H9 (cell line): Measurements from ENCODE around the gene CUEDC1. TPM values are rescaled to one million over a fixed set of nuclear protein-coding genes. Genes with fewer than 3 reads are reported as not detected.
A peak's percentile ranks its signal among the peaks of the same experiment; 100 is the strongest.

Source experiments
- DNase-seq: peaks from one replicate; pipeline ENCODE4 v3.0.0-alpha.2; 2017
- H2AFZ ChIP-seq: one replicate; pipeline ENCODE4 v1.6.1; 2013; ENCODE audit warnings: mild to moderate bottlenecking, low read length, control low read depth, moderate library complexity
- H2AK5ac ChIP-seq: 2 replicates; pipeline ENCODE4 v1.6.1; 2013; ENCODE audit warnings: low read length, control low read depth, mixed read lengths; ENCODE audit not compliant: insufficient read length
- H2BK120ac ChIP-seq: one replicate; pipeline ENCODE4 v1.6.1; 2013; ENCODE audit warnings: low read depth, mild to moderate bottlenecking, low read length, control low read depth, inconsistent platforms; ENCODE audit not compliant: poor library complexity, severe bottlenecking
- H2BK12ac ChIP-seq: 2 replicates; pipeline ENCODE4 v1.6.1; 2013; ENCODE audit warnings: low read length, control low read depth, mixed read lengths, low read depth; ENCODE audit not compliant: insufficient read length
- H2BK15ac ChIP-seq: 2 replicates; pipeline ENCODE4 v1.6.1; 2013; ENCODE audit warnings: low read depth, low read length, control low read depth
- H2BK20ac ChIP-seq: one replicate; pipeline ENCODE4 v1.6.1; 2013; ENCODE audit warnings: low read depth, mild to moderate bottlenecking, low read length, control low read depth, inconsistent platforms; ENCODE audit not compliant: poor library complexity, severe bottlenecking
- H2BK5ac ChIP-seq: 2 replicates; pipeline ENCODE4 v1.6.1; 2013; ENCODE audit warnings: low read length, control low read depth, mixed read lengths; ENCODE audit not compliant: insufficient read length
- H3K14ac ChIP-seq: 2 replicates; pipeline ENCODE4 v1.6.1; 2013; ENCODE audit warnings: low read length, control low read depth; ENCODE audit not compliant: insufficient read depth
- H3K18ac ChIP-seq: 2 replicates; pipeline ENCODE4 v1.6.1; 2013; ENCODE audit warnings: low read depth, mild to moderate bottlenecking, mixed read lengths, low read length, control low read depth; ENCODE audit not compliant: insufficient read length
- H3K23ac ChIP-seq: 2 replicates; pipeline ENCODE4 v1.6.1; 2013; ENCODE audit warnings: low read length, control low read depth, mixed read lengths, low read depth; ENCODE audit not compliant: insufficient read length
- H3K23me2 ChIP-seq: 2 replicates; pipeline ENCODE4 v1.6.1; 2013; ENCODE audit warnings: low read depth, mild to moderate bottlenecking, mixed read lengths, low read length, control low read depth; ENCODE audit not compliant: insufficient read length, poor library complexity, severe bottlenecking
- H3K27ac ChIP-seq: 2 replicates; pipeline ENCODE4 v1.5.1; 2013; ENCODE audit warnings: low read length, control low read depth, mixed read lengths, low read depth; ENCODE audit not compliant: insufficient read length
- H3K27me3 ChIP-seq: 2 replicates; pipeline ENCODE4 v1.6.1; 2013; ENCODE audit warnings: low read length, control low read depth, inconsistent platforms; ENCODE audit not compliant: insufficient read depth
- H3K4ac ChIP-seq: 2 replicates; pipeline ENCODE4 v1.6.1; 2013; ENCODE audit warnings: low read depth, mild to moderate bottlenecking, control low read depth, inconsistent platforms, low read length, moderate library complexity
- H3K4me1 ChIP-seq: 2 replicates; pipeline ENCODE4 v1.6.1; 2013; ENCODE audit warnings: low read length, control low read depth, inconsistent platforms; ENCODE audit not compliant: insufficient read depth
- H3K4me2 ChIP-seq: 2 replicates; pipeline ENCODE4 v1.6.1; 2013; ENCODE audit warnings: low read length, control low read depth, mixed read lengths; ENCODE audit not compliant: insufficient read length, insufficient read depth
- H3K56ac ChIP-seq: 2 replicates; pipeline ENCODE4 v1.6.1; 2013; ENCODE audit warnings: low read depth, mild to moderate bottlenecking, mixed read lengths, low read length, control low read depth; ENCODE audit not compliant: insufficient read length
- H3K79me1 ChIP-seq: 2 replicates; pipeline ENCODE4 v1.6.1; 2013; ENCODE audit warnings: low read depth, mild to moderate bottlenecking, moderate library complexity, low read length, control low read depth, inconsistent platforms; ENCODE audit not compliant: insufficient read depth, poor library complexity, severe bottlenecking
- H3K79me2 ChIP-seq: 2 replicates; pipeline ENCODE4 v1.6.1; 2013; ENCODE audit warnings: low read length, control low read depth, inconsistent platforms; ENCODE audit not compliant: insufficient read depth
- H3K9ac ChIP-seq: 2 replicates; pipeline ENCODE4 v1.6.1; 2013; ENCODE audit warnings: low read length, control low read depth, mixed read lengths; ENCODE audit not compliant: insufficient read length; ENCODE audit errors: extremely low read depth
- H3K9me3 ChIP-seq: one replicate; pipeline ENCODE4 v1.6.1; 2013; ENCODE audit warnings: low read depth, low read length, inconsistent platforms; ENCODE audit not compliant: control insufficient read depth
- H3T11ph ChIP-seq: one replicate; pipeline ENCODE4 v1.6.1; 2013; ENCODE audit warnings: mild to moderate bottlenecking, low read length, control low read depth, inconsistent platforms
- H4K20me1 ChIP-seq: one replicate; pipeline ENCODE4 v1.6.1; 2013; ENCODE audit not compliant: control insufficient read depth, insufficient read length, insufficient read depth
- H4K5ac ChIP-seq: 2 replicates; pipeline ENCODE4 v1.6.1; 2013; ENCODE audit warnings: low read depth, mild to moderate bottlenecking, mixed read lengths, low read length, control low read depth; ENCODE audit not compliant: insufficient read length
- H4K8ac ChIP-seq: replicated peaks from 2 replicates; pipeline ENCODE4 v1.6.1; 2013; ENCODE audit warnings: low read length, control low read depth, mixed read lengths, low read depth; ENCODE audit not compliant: insufficient read length
- H4K91ac ChIP-seq: 2 replicates; pipeline ENCODE4 v1.6.1; 2013; ENCODE audit warnings: low read depth, mild to moderate bottlenecking, moderate library complexity, mixed read lengths, low read length, control low read depth; ENCODE audit not compliant: insufficient read length
- H3K27ac Mint-ChIP-seq, 3 experiments: 2 replicates in 2 of 3; 3 replicates in 1 of 3; pipeline ENCODE4 v1.8.0; 2020 to 2021; ENCODE audit warnings: mixed read lengths in 3 of 3, mild to moderate bottlenecking in 1 of 3, moderate library complexity in 1 of 3
- H3K27me3 Mint-ChIP-seq: 2 replicates; pipeline ENCODE4 v1.8.0; 2021; ENCODE audit warnings: low read depth, mild to moderate bottlenecking, moderate library complexity, mixed read lengths
- H3K36me3 Mint-ChIP-seq, 3 experiments: 2 replicates in 2 of 3; 3 replicates in 1 of 3; pipeline ENCODE4 v1.8.0; 2020 to 2021; ENCODE audit warnings: low read depth in 3 of 3, mixed read lengths in 3 of 3; ENCODE audit not compliant: insufficient read depth in 1 of 3
- H3K4me1 Mint-ChIP-seq, 2 experiments: 2 replicates each; pipeline ENCODE4 v1.8.0; 2020; ENCODE audit warnings: mixed read lengths in 2 of 2
- H3K4me3 Mint-ChIP-seq, 2 experiments: 2 replicates in 1 of 2; 3 replicates in 1 of 2; pipeline ENCODE4 v1.8.0; 2020 to 2021; ENCODE audit warnings: mild to moderate bottlenecking in 2 of 2, mixed read lengths in 2 of 2, moderate library complexity in 1 of 2
- H3K9me3 Mint-ChIP-seq, 2 experiments: 2 replicates in 1 of 2; 3 replicates in 1 of 2; pipeline ENCODE4 v1.8.0; 2020; ENCODE audit warnings: mild to moderate bottlenecking in 2 of 2, mixed read lengths in 2 of 2, moderate library complexity in 1 of 2
- WGBS: extraction: QIAGEN DNeasy Blood & Tissue Kit; methylation state at CpG from one replicate; pipeline ENCODE4 v1.1.7; 2013; ENCODE audit warnings: missing lambda C conversion rate, low lambda C conversion rate, mixed read lengths; ENCODE audit not compliant: insufficient read length; ENCODE audit errors: extremely low coverage; 5-methylcytosine and 5-hydroxymethylcytosine counted together
- total RNA-seq: library from RNA; stranded (reverse); gene quantifications from 2 replicates; pipeline ENCODE4 v1.2.1, GENCODE V29; 2021
- TF ChIP-seq, protein P1 (sequence below): fragments of 200-600 bp; sonication (generic); conservative IDR thresholded peaks from 3 replicates; pipeline ENCODE4 v1.8.0; 2021; ENCODE audit warnings: antibody characterized with exemption, mild to moderate bottlenecking

Gene CUEDC1
- total RNA-seq, 1 experiment from 2014 or later = 7.3 TPM

DNA sequence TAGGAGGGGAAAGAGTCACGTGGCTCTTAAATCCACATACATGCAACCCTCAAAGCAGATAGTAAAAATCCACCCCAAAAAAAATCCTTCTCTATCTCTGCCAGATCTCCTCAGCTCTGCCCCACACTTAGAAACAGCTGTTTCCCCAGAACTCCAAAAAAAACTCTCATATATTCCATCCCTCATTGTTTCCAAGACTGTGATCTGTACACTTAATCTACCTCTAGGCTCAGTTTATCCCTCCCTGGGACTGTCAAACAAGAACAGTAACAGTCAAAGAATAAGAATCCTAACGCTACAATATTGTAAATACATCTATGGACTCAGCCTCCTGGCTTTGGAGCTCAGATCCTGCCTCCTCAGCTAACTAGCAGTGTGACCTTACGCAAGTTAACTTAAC is 11.6 kb downstream of the CUEDC1 start:
- Mint-ChIP-seq H3K27me3 (no peaks in the 10 kb centered on the region), H3K36me3 (no peaks in the 10 kb centered on the region), H3K9me3 (no peaks in the 10 kb centered on the region), H3K4me1 (peaks cover 32 to 36% of the 10 kb centered on the region in 2 experiments), H3K27ac (0 out of 7 replicates have a peak overlapping the region, but pooled peaks of 1 of the 3 experiments have one; percentile 0), H3K4me3 (no peak overlapping the region)
- Histone ChIP-seq H3K9me3 (no peaks in the 10 kb centered on the region), H3K18ac (no peak overlapping the region), H3T11ph (no peak overlapping the region), H3K56ac (no peak overlapping the region), H2AK5ac (no peak overlapping the region), H3K14ac (no peak overlapping the region), H3K4me1 (peaks cover 2% of the 10 kb centered on the region; the same call in 1 of the 2 replicates), H3K23ac (no peak overlapping the region), H2BK12ac (no peak overlapping the region), H3K27me3 (no peaks in the 10 kb centered on the region), H4K91ac (no peak overlapping the region), H4K8ac (no peak overlapping the region), H3K79me2 (no peaks in the 10 kb centered on the region), H4K5ac (no peak overlapping the region), H2BK20ac (no peak overlapping the region), H2BK15ac (no peak overlapping the region), H4K20me1 (peaks cover 2% of the 10 kb centered on the region), H2AFZ (no peak overlapping the region), H2BK120ac (no peak overlapping the region), H3K79me1 (no peaks in the 10 kb centered on the region), H3K27ac (no peak overlapping the region), H3K4ac (no peak overlapping the region), H2BK5ac (no peak overlapping the region), H3K9ac (no peak overlapping the region), H3K4me2 (no peak overlapping the region), H3K23me2 (no peaks in the 10 kb centered on the region)
- TF ChIP-seq, protein P1, sequence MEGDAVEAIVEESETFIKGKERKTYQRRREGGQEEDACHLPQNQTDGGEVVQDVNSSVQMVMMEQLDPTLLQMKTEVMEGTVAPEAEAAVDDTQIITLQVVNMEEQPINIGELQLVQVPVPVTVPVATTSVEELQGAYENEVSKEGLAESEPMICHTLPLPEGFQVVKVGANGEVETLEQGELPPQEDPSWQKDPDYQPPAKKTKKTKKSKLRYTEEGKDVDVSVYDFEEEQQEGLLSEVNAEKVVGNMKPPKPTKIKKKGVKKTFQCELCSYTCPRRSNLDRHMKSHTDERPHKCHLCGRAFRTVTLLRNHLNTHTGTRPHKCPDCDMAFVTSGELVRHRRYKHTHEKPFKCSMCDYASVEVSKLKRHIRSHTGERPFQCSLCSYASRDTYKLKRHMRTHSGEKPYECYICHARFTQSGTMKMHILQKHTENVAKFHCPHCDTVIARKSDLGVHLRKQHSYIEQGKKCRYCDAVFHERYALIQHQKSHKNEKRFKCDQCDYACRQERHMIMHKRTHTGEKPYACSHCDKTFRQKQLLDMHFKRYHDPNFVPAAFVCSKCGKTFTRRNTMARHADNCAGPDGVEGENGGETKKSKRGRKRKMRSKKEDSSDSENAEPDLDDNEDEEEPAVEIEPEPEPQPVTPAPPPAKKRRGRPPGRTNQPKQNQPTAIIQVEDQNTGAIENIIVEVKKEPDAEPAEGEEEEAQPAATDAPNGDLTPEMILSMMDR = no peak
- DNase-seq = no peak
- no CpG with 5 or more reads among the region's 3 CpGs for WGBS
